GM10847 (cell line): ENCODE data around the gene EVC.

Experiments
- POLR2A ChIP-seq: IDR thresholded peaks from 2 replicates; pipeline ENCODE4 v1.6.1; 2011; ENCODE audit not compliant: insufficient read length; ENCODE audit errors: extremely low read depth

EVC gene

DNA sequence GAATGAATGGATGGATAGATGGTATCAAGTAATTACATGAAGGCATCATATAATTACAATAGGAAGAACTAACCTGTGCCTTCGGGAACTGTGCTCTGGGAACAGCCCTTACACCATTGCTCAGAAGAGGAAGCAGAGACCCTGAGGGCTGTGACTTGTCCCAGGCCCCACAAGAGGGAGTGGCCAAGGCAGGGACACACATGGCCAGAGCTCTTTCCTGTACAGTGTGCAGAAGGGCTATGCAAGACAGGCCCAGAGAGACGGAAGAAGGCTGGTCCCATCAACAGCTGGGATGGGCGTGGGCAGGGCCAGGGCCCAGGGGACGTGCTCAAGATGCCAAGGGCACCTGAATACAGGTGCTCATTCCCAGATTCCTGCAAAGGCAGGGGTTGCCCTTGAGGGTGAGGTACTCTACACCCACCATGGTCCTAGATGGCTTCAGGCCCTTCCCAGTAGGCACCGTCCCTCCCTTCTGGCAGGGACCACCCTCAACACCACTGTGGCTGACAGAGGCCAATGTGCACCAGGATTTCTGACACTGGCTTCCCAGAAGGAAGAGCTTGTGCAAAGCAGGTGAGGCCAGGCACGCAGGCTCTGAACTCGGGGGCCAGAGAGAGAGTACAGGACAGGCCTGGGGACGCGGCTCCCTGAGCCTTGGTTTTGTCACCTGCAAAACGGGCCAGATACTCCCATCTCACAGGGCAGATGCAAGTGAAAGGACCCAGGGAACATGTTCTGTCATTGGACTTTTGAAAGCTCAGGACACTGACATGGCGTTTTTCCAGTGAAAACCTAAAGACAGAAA lies 4.3 kb upstream of the EVC start:
- TF ChIP-seq POLR2A = no peak

DNA sequence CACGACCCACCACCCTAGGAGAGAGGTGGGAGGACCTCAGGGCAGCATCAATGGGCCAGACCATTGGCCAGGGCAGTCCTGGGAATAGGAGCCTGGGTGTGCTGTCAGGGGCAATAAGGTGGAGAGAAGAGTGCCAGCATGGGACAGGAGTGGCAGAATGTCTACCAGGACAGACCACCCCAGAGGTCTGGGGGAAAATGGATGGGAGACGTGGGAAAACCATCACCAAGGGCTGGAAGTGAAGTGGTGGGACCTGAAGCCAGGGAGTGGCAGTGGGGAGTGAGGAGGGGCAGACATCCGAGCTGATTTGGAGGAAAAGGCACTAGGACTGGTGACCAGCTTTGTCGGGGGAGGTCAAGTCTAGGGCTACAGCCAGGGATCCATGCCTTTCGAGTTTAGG lies 3.6 kb upstream of the EVC start:
- no peak for TF ChIP-seq POLR2A

DNA sequence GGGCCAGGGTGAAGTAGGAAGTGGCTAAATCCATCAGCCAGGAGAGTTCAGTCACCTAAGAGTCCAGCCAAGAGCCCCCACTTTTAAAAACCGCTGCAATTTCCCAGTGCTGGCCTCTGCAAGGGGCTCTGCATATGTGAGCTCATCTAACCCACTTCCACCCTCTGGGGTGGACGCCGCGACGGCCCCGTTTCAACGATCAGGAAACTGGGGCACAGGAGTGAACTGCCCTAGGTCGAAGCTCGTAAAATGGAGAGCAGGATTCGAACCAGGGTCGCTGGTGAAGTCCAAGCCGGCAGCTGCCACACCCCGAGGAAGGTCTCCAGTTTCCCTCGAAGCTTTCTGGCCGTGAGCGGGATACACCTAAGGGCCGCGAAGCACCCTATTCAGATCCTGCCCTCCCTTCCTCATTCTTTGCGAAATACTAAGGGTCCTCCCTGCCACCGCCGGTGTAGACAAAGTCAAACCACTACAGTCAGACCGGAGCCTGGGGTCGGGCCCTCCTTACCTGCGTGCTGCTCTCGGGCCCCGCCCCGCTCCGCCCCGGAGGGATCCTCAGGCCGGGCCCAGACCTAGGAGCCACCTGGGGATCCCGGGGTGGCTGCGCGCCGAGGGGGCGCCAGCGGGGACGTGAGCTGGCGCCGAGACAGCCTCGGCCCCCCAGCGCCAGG lies 3.1 kb upstream of the EVC start:
- TF ChIP-seq POLR2A = no peak

DNA sequence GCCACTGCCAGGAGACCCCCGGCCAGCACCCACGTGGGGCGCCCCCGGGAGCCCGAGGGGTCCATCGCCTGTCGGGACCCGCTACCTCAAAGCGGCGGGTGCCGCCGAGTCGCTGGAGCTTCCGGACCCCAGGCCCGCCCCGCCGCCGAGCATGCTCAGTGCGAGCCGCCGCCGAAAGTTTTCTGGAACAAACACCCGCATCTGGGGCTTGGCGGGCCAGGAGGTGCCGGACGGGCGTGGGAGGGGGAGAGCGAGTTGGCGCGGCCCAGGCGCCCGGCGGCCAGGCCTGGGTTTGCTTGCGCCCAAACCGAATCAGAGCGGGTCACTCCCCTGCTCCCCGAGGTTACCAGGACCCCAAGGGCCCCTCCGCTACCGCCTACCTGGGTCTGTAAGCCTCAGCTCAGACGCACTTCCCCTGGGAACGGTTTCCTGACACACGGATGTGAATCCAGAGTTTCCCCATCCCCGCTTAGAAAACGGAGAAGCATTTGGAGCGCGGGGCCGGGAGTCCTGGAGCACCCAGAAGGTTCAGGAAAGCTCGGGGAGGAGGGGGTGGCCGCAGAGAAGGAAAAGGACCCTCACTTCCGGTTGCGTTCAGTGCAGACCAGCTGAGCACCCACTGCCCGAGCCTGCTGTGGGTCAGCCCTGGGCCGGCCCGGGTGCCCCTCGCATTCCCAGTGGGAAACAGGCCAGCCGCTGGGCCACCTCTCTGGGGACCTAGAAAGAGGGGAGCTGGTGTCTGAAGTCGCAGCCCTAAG lies 2.4 kb upstream of the EVC start, which contains the start of gene EVC2:
TSS of gene EVC2 (minus strand) at position 111 of the 758 bp plus-strand sequence. CDS start at position 65, 46 bp downstream.
- TF ChIP-seq POLR2A = no peak

DNA sequence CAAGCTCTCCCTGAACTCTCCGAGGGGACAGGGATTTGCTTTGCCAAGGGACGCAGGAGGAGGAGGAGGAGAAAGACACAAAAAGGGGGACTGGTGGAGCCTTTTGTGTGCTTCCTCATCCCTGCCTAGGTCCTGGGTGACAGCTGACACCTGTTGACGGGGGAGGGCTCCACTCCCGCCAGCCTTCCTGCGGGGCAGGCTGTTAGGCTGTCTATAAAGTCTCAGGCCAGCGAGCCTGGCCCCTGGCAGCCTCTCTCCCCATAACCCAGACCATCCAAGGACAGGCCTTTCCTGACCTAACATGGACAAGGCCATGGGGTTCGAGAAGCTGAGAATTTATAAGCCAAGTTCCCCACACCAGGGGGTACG lies 1.8 kb upstream of the EVC start:
- TF ChIP-seq POLR2A = no peak

DNA sequence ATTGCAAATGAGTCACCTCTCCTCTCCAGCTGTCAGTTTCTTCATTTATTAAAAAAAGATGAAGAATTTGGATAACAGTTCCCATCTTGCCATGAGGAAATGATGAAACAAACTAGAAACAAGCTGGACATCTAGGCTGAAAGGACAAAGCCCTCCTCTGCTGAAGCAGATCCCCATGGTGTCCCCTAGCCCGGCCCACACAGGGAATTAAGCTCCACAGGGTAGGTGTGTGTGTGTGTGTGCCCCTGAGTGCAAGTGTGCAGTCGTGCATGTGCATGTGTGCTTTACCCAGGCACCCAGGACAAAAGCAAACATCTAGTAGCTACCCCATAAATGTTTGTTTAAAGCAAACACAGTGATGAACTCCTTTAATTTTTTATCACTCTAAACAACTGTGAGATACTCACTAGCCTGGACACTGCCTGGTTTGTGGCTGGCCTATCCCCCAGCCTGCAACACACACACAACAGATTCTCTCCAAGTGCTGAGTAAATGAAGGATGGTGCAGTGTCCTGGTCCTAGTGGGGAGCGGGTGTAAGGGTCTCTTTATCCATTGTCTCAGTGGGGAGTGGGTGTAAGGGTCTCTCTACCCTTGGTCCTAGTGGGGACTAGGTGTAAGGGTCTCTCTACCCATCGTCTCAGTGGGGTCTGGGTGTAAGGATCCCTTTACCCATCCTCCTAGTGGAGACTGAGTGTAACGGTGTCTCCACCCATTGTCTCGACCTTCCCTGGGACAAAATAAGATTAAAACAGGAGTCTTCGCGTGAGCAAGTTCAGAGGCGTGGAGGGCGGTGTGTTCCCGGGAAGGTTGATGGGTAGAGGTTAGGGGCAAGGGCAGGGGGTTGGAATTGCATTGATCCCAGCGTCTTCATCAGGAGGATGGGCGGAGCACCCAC lies 688 bp upstream of the EVC start:
- TF ChIP-seq POLR2A = no peak

DNA sequence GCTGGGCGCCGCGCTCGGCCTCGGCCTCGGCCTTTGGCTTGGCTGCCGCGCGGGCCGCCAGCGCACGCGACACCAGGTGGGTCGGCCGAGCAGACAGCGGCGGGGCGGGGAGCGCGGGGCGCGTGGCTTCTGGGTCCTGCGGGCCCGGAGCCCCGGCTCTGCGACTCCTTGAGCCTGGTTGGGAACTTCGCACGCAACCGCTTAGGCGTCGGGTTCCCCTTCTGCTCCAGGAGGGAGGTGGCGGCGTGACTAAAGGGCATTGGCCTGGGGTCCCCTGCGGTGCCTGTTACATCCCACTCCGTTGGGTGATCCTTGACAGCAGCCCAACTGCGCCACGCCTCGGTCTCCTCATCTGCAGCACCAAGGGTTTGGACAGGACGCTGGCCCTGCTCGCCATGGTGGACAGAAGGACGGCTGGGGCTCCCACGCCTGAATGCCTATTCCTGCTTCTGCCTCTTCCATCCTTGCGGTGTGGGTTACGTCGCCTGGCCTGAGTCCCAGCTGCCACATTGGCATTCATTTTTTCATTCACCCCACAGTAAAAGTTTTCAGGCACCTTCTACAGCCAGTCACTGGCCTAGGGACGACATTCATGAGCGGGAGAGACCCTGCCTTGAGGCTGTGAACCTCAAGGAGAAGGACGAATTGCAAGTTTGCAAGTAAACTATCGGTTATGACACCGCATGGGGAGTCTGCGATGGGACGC lies 631 bp downstream of the EVC start:
- no peak for TF ChIP-seq POLR2A

DNA sequence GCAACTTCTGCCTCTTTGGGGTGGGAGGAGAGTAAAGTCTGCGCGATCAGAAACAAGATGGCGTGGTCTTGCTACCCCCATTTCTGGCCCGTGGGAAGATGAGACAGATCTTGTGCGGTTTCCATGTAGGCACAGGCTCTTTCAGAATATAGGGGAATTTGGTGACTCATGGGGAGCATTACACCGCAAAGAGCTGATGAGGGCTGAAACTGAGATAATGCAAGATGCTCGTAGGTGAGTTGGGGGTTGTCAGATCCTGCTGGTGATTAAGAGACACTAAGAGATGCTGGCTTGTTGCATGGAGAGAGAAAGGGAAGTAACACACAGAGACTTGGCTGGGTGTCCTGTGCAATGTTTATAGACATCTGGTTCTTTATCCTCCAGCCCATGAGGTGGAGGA lies 1.5 kb downstream of the EVC start:
- no peak for TF ChIP-seq POLR2A

DNA sequence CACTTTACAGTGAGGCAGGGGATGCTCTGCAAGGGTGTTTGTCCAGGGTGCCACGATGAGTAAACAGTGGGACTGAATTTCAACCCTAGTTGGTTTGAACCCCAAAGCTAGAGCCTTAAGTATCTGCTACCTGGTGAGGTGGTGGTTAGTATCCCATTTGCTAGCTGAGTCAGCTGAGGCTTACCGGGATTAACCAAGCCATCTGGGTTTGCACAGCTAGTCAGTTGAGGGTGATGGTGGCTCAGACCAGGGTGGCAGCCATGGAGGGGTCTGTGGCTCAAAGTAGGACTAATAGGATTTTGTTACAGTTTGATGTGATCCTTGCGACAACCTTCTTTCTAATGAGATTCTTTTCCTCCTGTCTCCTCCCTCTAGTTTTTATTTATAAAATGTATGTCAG lies 1.9 kb downstream of the EVC start:
- TF ChIP-seq POLR2A = no peak

DNA sequence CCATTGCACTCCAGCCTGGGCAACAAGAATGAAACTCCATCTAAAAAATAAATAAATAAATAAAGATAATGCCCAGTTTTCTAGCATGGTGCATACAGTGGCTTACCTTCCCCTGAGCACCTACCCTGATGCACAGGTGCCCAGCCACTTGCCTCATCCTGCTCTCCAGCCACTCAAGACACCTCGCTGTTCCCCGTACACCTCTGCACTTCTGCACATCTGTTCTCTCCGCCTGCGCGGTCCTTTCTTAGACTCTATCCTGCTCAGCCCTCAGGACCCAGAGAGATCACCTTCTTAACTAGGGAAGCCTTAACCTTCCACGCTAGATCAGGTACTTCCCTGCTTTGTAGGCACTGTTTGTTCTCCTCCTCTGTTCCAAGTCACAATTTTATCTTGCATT lies 2.9 kb downstream of the EVC start:
- no peak for TF ChIP-seq POLR2A

DNA sequence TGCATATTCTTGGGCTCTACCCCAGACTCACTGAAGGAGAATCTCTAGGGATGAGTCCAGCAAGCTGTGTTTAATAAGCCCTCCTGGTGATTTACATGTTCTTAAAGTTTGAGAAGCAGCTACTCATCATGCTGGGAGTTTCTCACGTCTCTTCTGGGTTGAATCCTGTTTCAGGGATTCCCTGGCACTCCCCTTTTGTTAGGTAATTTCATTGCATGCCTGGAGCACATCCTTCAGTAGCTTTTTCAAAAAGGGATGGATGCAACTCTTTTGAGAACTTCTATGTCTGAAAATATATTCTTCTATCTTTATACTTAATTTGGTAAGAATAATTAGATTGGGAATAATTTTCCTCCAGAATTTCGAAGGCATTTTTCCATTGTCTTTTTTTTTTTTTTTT lies 4.4 kb downstream of the EVC start:
- no peak for TF ChIP-seq POLR2A

DNA sequence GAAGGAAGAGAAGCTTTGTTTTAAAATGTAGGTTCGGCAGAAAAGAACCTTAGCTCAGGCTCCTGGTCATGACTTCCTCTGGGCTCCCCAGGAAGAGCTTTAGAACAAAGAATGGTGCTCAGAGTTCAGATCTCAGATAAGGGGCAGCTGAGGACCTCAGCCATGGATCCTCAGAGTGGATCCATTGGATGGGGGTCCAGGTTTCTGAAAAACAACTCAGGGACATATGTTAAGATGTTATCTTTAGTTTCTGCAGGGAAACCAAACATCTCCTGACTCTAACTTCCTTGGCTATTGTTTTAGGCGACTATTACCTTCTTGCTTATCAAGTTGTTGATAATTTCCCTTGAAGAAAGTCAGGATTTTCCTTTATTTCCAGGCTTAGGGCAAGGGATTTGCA lies 5.4 kb downstream of the EVC start:
- no peak for TF ChIP-seq POLR2A

DNA sequence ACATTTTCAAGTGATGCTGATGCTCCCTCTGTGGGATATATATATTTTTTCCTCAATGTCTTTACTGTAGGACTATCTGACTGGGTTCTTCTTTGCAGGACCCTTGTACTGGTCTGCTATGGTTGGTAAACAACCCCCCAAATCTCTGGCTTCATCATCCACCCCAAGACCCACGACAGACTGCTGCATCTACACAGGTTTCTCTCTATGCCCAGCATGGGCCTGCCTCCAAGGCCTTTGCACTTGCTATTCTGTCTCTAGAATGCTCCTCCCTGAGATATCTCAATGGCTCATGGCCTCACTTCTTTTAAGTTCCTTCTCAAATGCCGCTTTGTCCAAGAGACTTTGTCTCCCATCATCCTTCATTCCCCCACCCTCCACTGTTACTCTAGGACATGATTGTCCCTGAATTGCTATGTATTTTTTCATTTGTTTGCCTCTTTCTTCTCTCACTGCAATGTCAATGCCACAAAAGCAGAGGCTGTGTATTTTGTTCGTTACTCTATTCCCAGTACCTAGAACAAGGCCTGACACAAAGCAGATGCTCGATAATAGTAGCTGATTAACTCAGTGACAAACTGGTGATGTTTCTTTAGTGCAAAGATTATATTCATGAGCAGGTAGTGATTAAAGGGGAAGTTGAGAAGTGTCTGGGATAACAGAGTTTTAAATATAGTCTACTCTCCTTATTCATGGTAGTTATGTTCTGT lies 6.6 kb downstream of the EVC start:
- TF ChIP-seq POLR2A = no peak

DNA sequence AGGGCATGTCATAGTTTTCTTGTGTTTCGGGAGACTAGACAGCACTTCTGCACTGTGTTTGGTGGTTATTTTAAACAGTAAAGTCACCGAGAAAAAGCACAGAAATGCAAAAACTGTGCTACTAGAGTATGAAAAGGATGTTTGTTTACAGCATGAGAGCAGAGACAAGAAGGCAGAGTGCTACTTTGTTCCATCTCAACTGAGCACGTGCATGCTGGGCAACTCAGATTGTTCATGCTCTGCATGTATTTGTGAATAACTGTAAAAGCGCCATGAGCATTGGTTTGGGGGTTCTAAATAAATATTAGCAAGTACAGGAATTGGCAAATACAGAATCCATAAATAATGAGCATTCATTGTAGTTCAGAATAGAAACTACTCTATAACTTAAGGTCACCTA lies 7.4 kb downstream of the EVC start:
- TF ChIP-seq POLR2A = no peak

DNA sequence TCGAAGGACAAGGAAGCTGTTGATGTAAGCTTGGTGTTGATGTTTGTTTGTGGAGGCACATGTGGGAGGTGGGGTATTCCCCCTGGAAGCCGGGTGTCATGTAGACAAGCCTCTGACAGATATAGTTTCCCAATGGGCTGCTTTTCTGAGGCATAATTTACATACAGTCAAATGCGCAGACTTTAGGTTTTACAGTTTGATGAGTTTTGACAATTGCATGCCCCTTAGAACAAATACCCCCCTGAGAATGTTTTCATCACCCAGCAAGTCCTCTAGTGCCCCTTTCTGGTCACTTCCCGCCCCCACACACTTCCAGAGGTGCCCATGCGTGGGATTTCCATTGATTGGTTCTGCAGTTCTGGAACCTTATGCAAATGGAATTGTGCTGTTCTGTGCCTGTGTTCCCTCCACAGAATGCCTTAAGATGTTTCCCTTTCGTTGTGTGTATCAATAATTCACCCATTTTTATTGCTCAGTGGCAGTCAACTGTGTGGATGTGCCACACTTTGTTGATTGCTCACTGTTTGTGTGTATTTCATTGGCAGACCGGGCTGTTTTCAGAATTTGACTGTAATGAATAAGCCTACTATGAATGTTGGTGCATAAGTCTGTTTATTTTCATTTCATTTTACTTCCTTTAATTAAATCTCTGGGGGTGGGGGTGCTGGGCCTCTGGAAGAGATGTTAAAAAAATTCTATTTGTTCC lies 8.5 kb downstream of the EVC start:
- TF ChIP-seq POLR2A = no peak
